Loucy (cell line): ENCODE measurements around the gene TIAM2.
A peak's percentile ranks its signal among the peaks of the same experiment; 100 is the strongest.

ENCODE experiments used
- H2AFZ ChIP-seq: fragments of 200-600 bp; sonication (generic); 2 replicates; pipeline ENCODE4 v1.6.0; 2016; ENCODE audit warnings: antibody characterized with exemption, mild to moderate bottlenecking, low read length, moderate library complexity
- H3F3A ChIP-seq: fragments of 200-600 bp; 2 replicates; pipeline ENCODE4 v1.6.0; 2016; ENCODE audit warnings: antibody characterized with exemption, low read depth, mild to moderate bottlenecking
- H3K27me3 ChIP-seq: fragments of 200-600 bp; sonication (generic); 2 replicates; pipeline ENCODE4 v1.6.1; 2014; ENCODE audit warnings: low read length, mild to moderate bottlenecking; ENCODE audit not compliant: insufficient read depth, poor library complexity, severe bottlenecking
- H3K36me3 ChIP-seq: fragments of 200-600 bp; sonication (generic); 2 replicates; pipeline ENCODE4 v1.6.1; 2016; ENCODE audit warnings: low read length; ENCODE audit not compliant: insufficient read depth
- H3K4me1 ChIP-seq: fragments of 200-600 bp; sonication (generic); 2 replicates; pipeline ENCODE4 v1.5.1; 2014; ENCODE audit warnings: low read length, mild to moderate bottlenecking; ENCODE audit not compliant: insufficient read depth, poor library complexity, severe bottlenecking
- H3K4me2 ChIP-seq: fragments of 200-600 bp; sonication (generic); 2 replicates; pipeline ENCODE4 v1.6.0; 2014; ENCODE audit warnings: antibody characterized with exemption, low read length, low read depth, mild to moderate bottlenecking; ENCODE audit not compliant: poor library complexity, severe bottlenecking
- H3K4me3 ChIP-seq: fragments of 200-600 bp; sonication (generic); 2 replicates; pipeline ENCODE4 v1.5.1; 2014; ENCODE audit warnings: low read length, mild to moderate bottlenecking, mixed read lengths; ENCODE audit not compliant: poor library complexity, severe bottlenecking
- H3K79me2 ChIP-seq: fragments of 200-600 bp; sonication (generic); 2 replicates; pipeline ENCODE4 v1.6.1; 2014; ENCODE audit warnings: low read length; ENCODE audit not compliant: insufficient read depth
- H3K9ac ChIP-seq: fragments of 200-600 bp; sonication (generic); 2 replicates; pipeline ENCODE4 v1.6.0; 2014; ENCODE audit warnings: mild to moderate bottlenecking, low read depth, low read length, moderate library complexity; ENCODE audit not compliant: poor library complexity, severe bottlenecking
- H3K9me2 ChIP-seq: fragments of 200-600 bp; sonication (generic); replicated peaks from 2 replicates; pipeline ENCODE4 v1.6.1; 2016; ENCODE audit warnings: low read depth, low read length, mixed read lengths
- H3K9me3 ChIP-seq: fragments of 200-600 bp; sonication (generic); 2 replicates; pipeline ENCODE4 v1.6.1; 2014; ENCODE audit warnings: mild to moderate bottlenecking, antibody characterized with exemption, low read length, low read depth; ENCODE audit not compliant: insufficient read depth
- H4K20me1 ChIP-seq: fragments of 200-600 bp; sonication (generic); 2 replicates; pipeline ENCODE4 v1.6.0; 2014; ENCODE audit warnings: antibody characterized with exemption, low read length, mild to moderate bottlenecking; ENCODE audit not compliant: insufficient read depth, poor library complexity, severe bottlenecking
- CTCF ChIP-seq: fragments of 200-600 bp; sonication (generic); conservative IDR thresholded peaks from 2 replicates; pipeline ENCODE4 v1.5.1; 2014; ENCODE audit warnings: mild to moderate bottlenecking, antibody characterized with exemption, low read length
- EZH2phosphoT487 ChIP-seq: fragments of 200-600 bp; IDR thresholded peaks from 2 replicates; pipeline ENCODE4 v1.6.1; 2018; ENCODE audit warnings: antibody characterized with exemption, mild to moderate bottlenecking, moderate library complexity, borderline replicate concordance

Gene TIAM2

GRCh38 chr6:154953644-154954043 is 41.5 kb upstream of the TIAM2 start:
- Histone ChIP-seq H3K4me3 (no peak overlapping the region), H3K9me2 (no peaks in the 10 kb centered on the region), H3K9me3 (no peaks in the 10 kb centered on the region), H4K20me1 (no peaks in the 10 kb centered on the region), H3K9ac (no peak overlapping the region), H3K4me1 (peaks cover 17% of the 10 kb centered on the region), H3K79me2 (no peaks in the 10 kb centered on the region), H3K27me3 (no peaks in the 10 kb centered on the region), H3F3A (no peaks in the 10 kb centered on the region), H2AFZ (no peak overlapping the region), H3K4me2 (no peak overlapping the region), H3K36me3 (no peaks in the 10 kb centered on the region)
- TF ChIP-seq EZH2phosphoT487, result no peak
- no peak for TF ChIP-seq CTCF

- peaks cover 17% of the 10 kb centered on the region for H3K4me1 ChIP-seq
- H3K79me2 ChIP-seq, result no peaks in the 10 kb centered on the region
- no peak overlapping the region for H3K4me3 ChIP-seq
- H3K9me3 ChIP-seq, result no peaks in the 10 kb centered on the region
- no peak overlapping the region for H3K4me2 ChIP-seq
- no peaks in the 10 kb centered on the region for H3K27me3 ChIP-seq
- H3K36me3 ChIP-seq, result no peaks in the 10 kb centered on the region
- no peak for TF ChIP-seq CTCF
- H4K20me1 ChIP-seq, result no peaks in the 10 kb centered on the region
- H3K9me2 ChIP-seq, result no peaks in the 10 kb centered on the region
- H3K9ac ChIP-seq, result no peak overlapping the region
- no peak overlapping the region for H2AFZ ChIP-seq
- H3F3A ChIP-seq, result no peaks in the 10 kb centered on the region
Observed at GRCh38 chr6:154954347-154954746, 40.8 kb upstream of the TIAM2 start.

GRCh38 chr6:154956771-154957522 is 38.2 kb upstream of the TIAM2 start:
- H3K4me2 ChIP-seq, result no peak overlapping the region
- H3K27me3 ChIP-seq, result no peaks in the 10 kb centered on the region
- H3K9me3 ChIP-seq, result no peaks in the 10 kb centered on the region
- no peak overlapping the region for H3K9ac ChIP-seq
- H3K4me1 ChIP-seq, result peaks cover 13% of the 10 kb centered on the region
- H2AFZ ChIP-seq, result no peak overlapping the region
- no peaks in the 10 kb centered on the region for H3K36me3 ChIP-seq
- H3F3A ChIP-seq, result no peaks in the 10 kb centered on the region
- H3K9me2 ChIP-seq, result no peaks in the 10 kb centered on the region
- H3K79me2 ChIP-seq, result no peaks in the 10 kb centered on the region
- no peaks in the 10 kb centered on the region for H4K20me1 ChIP-seq
- TF ChIP-seq CTCF (0 out of 2 replicates have a peak, but pooled peaks have one; percentile 8), EZH2phosphoT487 (no peak)
- no peak overlapping the region for H3K4me3 ChIP-seq
